ENCODE data around the gene NOP53.

DNA sequence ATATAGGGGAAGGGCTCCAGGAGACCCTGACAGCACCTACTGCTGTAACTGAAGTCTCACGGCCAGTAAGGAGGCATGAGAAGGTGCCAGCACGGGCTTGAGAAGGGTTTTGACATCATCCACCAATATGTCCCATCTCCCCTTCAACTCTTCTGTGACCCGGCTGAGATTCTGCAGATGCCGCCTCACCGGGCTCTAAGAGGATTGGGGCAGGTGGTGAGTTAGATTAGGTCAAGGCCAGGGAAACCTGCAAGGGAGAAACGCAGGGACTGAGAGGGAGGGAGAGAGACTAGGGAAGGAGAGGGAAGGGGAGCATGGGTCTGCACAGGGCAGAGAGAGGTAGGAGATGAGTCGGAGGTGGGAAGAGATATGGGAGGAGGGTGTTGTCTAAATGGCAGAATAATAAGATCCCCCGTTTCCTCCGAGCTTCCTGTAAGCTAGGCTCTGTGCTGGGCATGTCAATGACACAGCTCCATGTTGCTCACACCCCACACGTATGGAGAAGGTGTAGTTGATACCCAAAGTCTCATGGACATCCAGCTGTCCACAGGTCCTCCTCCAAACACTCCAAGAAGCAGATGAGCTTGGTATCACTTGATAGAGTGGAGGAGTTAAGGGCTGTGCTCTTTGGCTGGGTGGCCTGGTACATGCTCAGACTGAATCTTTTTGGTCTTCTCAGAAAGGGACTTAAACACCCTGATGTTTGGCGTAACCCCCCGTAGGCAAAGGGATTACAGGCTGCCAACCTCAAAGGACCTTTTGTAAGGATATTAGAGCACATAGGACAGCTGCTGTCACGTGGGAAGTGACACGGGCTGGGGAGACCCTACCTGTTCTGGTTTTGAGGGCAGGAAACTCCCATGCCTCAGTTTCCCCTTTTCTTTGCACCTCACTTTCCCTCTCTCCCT is 52.9 kb downstream of the NOP53 start:
- TF ChIP-seq, protein P1, sequence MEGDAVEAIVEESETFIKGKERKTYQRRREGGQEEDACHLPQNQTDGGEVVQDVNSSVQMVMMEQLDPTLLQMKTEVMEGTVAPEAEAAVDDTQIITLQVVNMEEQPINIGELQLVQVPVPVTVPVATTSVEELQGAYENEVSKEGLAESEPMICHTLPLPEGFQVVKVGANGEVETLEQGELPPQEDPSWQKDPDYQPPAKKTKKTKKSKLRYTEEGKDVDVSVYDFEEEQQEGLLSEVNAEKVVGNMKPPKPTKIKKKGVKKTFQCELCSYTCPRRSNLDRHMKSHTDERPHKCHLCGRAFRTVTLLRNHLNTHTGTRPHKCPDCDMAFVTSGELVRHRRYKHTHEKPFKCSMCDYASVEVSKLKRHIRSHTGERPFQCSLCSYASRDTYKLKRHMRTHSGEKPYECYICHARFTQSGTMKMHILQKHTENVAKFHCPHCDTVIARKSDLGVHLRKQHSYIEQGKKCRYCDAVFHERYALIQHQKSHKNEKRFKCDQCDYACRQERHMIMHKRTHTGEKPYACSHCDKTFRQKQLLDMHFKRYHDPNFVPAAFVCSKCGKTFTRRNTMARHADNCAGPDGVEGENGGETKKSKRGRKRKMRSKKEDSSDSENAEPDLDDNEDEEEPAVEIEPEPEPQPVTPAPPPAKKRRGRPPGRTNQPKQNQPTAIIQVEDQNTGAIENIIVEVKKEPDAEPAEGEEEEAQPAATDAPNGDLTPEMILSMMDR (IDR thresholded peaks at IDR 0.05; ENCODE audit: borderline replicate concordance, extremely low read depth, low read length, poor library complexity, severe bottlenecking): no peak
- no peak for TF ChIP-seq EZH2 (IDR thresholded peaks at IDR 0.05; ENCODE audit: borderline replicate concordance, low read depth, low read length, severe bottlenecking)
